ENCODE results near the gene FAM169A.

GRCh38 chr5:74801941-74802340, 64.2 kb downstream of the FAM169A start:
- TF ChIP-seq NR2C2 (IDR thresholded peaks at IDR 0.05; ENCODE audit: borderline replicate concordance, control insufficient read depth, insufficient read length, low read depth), result no peak
- TF ChIP-seq USF2 (IDR thresholded peaks at IDR 0.05; ENCODE audit: borderline replicate concordance, low read depth, low read length), result no peak
- no peak for TF ChIP-seq ELK1 (IDR thresholded peaks at IDR 0.05; ENCODE audit: low read depth, low read length)
- TF ChIP-seq RELA (IDR thresholded peaks at IDR 0.05; ENCODE audit: borderline replicate concordance, partially characterized antibody), result no peak
- TF ChIP-seq CTCF (IDR thresholded peaks at IDR 0.05 in 2 of 3, conservative IDR thresholded peaks at IDR 0.05 in 1 of 3; ENCODE audit: control insufficient read depth in 2 of 3, extremely low read depth in 1 of 3, insufficient read depth in 1 of 3, low read depth in 3 of 3, low read length in 3 of 3), result no peak
- no peak for TF ChIP-seq BRCA1 (IDR thresholded peaks at IDR 0.05; ENCODE audit: low read depth, low read length)
- no peak for TF ChIP-seq STAT1 (conservative IDR thresholded peaks at IDR 0.05)
- TF ChIP-seq ZNF274 (IDR thresholded peaks at IDR 0.05; ENCODE audit: insufficient read depth, insufficient read length), result no peak
- no peak for TF ChIP-seq MEF2B (IDR thresholded peaks at IDR 0.05; ENCODE audit: partially characterized antibody, poor library complexity, severe bottlenecking)
- no peak for TF ChIP-seq SP1 (IDR thresholded peaks at IDR 0.05; ENCODE audit: low read depth, low read length)
- TF ChIP-seq BHLHE40 (IDR thresholded peaks at IDR 0.05; ENCODE audit: borderline replicate concordance in 1 of 2, low read depth in 2 of 2, low read length in 1 of 2), result no peak
- no peak for TF ChIP-seq SPI1 (IDR thresholded peaks at IDR 0.05; ENCODE audit: borderline replicate concordance, insufficient read depth, low read depth, low read length)
- no peak for TF ChIP-seq E2F4 (IDR thresholded peaks at IDR 0.05; ENCODE audit: low read depth, low read length)
- TF ChIP-seq ETV6 (conservative IDR thresholded peaks at IDR 0.05 in 1 of 2, IDR thresholded peaks at IDR 0.05 in 1 of 2; ENCODE audit: borderline replicate concordance in 1 of 2, low read depth in 1 of 2), result no peak
